HG03354 (cell line): ENCODE data around the gene NRARP.
"Not testable (repeated sequence)": the region's sequence is repeated elsewhere in the genome, so short reads cannot be mapped to it uniquely, and the experiment has no call there.

Experiments used
- ATAC-seq: cut with Tn5 transposase; IDR thresholded peaks from one replicate; pipeline ENCODE4 v1.9.1; 2021; ENCODE audit warnings: mild to moderate bottlenecking; ENCODE audit not compliant: unreplicated experiment, poor library complexity, severe bottlenecking

Gene NRARP, protein sequence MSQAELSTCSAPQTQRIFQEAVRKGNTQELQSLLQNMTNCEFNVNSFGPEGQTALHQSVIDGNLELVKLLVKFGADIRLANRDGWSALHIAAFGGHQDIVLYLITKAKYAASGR

GRCh38 chr9:137302118-137302448, at the start of gene NRARP:
Gene NRARP (minus strand): TSS chr9:137302271. CDS start chr9:137301928, 343 bp downstream.
- ATAC-seq, result peak; percentile 79

DNA sequence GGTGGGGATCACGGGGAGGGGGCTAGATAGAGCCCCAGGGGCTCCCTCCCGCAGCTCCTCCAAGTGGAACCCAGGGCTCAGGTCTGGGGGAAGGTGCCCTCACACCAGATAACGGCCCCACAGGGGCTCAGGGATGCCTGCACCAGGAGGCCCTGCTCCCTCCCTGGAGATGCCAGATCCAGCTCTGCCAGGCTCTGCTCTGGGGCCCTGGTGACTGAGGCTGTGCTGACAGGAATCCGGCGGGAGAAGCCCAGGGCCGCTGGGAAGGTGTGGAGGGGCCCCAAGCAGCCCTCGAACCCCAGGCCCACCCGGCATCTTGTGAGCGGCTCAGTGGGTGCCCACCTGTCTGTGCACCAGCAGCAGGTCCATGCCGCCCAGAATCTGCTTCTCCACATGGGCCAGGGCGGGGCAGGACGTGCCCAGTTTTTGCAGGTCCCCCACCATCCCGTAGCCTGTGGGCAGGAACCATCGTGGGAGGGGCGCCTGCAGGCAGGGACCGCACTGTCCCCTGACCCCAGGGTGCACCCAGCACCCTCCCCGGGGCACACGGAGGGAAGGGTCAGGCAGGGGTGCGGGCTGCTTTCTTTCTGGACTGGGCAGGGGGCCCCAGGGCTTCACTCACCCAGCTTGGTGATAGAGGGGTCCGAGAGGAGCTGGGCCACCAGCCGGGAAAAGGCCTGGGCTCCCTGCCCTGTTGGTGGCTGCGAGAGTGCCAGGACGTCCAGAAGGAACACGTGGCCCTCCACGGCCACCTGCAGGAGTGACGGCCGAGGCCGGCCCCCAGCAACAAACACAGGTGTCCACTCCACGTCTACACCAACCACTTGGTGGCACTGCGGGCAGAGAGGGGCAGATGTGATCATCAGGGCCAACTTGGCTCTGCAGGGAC, 48.9 kb upstream of the NRARP start:
- no peak for ATAC-seq

- ATAC-seq, result no peak
Measured at GRCh38 chr9:137349471-137350033, 47.5 kb upstream of the NRARP start.

GRCh38 chr9:137348769-137349470, 46.8 kb upstream of the NRARP start:
- ATAC-seq, result no peak

DNA sequence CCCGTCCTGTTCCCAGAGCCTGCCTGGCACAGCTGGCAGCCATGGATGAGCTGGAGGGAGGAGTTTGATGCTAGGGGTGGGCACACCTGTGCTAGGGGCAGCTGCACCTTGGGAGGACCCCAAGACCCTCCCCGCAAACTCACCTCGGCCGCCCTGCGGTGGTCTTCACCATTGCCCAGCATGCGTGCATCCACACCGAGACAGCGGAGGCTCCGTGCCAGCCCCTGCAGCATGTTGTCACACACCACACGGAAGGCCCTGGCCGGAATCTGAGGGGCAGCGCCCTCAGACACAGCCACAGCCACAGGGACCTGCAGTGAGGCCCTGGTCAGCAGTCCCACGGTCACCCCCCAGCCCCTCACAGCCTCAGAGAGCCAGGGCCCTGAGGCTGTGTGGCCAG, 45.9 kb upstream of the NRARP start:
- ATAC-seq, result no peak

DNA sequence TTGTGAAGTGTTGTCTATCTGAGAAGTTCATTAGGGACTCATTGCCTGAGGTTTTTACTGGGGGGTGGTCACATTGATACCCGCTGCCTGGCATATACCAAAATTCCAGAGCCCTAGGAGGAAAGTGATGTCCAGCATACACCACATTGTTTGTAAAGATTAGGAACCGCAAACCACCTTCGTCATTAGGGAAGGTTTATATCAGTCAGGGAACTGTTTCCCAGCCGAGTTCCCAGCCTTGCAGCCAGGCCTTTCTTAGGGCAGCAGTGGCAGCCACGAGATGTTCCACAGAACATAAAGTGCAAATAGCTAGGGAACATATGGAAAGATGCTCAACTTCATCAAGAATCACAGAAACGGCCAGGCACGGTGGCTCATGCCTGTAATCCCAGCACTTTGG, 40.4 kb upstream of the NRARP start:
- ATAC-seq, result no peak

DNA sequence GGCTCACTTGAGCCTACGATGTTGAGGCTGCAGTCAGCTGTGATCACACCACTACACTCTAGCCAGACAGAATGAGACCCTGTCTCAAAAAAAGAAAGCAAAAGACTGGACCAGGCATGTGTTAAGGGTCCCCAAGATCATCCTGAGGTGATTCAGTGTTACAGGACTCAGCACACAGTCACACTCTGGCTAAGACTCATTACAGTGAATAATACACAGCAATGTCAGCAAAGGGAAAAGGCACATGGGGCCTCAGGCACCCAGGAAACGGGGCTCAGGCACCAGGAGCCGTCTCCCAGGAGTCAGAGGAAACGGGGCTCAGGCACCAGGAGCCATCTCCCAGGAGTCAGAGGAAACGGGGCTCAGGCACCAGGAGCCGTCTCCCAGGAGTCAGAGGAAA, 39.2 kb upstream of the NRARP start:
- ATAC-seq, result no peak

DNA sequence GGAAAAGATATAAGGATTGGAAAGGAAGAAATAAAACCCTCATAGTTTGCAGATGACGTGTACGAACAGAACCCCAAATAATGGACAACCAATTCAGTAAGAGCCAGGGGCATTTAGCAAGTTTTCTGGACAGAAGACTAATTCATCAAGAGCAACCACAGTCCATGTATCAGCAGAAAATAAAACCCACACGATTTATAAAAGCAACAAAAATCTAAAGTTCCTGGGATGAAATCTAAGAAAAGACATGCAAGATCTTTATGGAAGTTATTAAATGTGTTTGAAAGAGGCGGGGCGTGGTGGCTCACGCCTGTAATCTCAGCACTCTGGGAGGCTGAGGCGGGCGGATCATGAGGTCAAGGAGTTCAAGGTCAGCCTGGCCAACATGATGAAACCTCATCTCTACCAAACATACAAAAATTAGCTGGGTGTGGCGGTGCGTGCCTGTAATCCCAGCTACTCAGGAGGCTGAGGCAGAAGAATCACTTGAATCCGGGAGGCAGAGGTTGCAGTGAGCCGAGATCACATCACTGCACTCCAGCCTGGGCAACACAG, 37.9 kb upstream of the NRARP start:
- not testable (repeated sequence) for ATAC-seq

DNA sequence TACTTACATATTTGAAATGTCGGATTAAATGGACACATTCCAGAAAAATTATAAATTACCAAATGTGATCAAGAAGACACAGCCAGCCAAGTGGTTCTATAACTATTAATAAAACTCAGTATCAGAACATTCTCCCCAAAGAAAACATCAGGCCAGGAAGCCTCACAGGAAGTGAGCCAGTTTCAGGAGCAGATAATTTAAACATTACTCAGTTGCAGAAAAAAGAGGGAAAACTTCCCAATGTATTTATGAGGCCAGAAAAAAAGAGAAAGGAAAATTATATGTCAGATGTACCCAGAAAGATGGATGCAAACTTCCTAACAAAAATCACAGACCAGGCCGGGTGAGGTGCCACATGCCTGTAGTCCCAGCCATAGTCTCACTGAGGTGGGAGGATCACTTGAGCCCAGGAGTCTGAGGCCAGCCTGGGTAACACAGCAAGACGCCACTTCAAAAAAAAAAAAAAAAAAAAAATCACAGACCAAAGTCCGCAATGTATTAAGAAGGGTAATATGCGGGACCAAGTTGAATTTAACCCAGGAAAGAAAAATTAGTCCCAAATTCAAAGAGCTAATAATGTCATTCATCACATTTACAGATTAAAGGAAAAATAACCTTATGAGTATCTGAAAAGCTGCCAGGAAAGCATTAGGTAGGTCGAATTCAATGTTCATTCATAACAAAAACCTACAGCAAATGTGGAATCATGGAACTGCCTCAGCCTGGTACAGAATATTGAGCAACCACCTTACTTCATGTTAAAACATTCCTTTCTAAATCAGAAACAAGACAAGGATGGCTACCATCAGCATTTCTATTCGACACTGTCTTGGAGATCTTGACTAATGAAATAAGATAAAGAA, 37.2 kb upstream of the NRARP start:
- ATAC-seq, result no peak

GRCh38 chr9:137336735-137337134, 34.7 kb upstream of the NRARP start:
- no peak for ATAC-seq

GRCh38 chr9:137333016-137333671, 31.1 kb upstream of the NRARP start:
- no peak for ATAC-seq

DNA sequence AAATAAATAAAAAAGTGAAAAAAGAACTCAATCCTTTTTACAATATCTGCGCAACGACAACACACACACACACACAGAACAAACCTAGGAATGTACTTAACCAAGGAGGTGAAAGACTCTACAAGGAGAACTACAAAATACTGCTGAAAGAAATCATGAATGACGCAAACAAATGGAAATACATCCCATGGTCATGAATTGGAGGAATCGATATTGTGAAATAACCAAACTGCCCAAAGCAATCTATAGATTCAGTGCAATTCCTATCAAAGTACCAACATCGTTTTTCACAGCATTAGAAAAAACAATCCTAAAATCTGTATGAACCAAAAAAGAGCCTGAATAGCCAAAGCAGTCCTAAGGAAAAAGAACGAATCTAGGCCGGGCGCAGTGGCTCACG, 29.9 kb upstream of the NRARP start:
- ATAC-seq, result no peak

DNA sequence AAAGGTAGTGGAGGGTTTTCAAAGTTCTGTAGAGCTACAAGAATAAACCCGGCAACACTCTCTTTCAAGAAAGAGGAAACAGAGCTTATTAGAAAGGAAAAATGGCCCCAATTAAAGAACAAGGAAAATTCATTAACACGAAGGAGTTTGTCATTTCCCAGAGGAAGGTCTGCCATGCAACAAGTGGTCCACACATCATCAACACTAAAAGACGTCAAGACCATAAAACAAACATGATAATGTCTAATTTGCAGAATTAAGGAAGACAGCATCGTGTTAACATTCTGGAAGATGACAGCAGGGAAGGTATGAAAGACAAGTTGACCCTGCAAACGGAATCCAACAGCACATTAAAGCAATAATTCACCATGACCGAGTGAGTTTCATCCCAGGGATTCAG, 28.6 kb upstream of the NRARP start:
- no peak for ATAC-seq

GRCh38 chr9:137329590-137329989, 27.5 kb upstream of the NRARP start:
- not testable (repeated sequence) for ATAC-seq

GRCh38 chr9:137327641-137328550, 25.8 kb upstream of the NRARP start:
- ATAC-seq, result not testable (repeated sequence)

GRCh38 chr9:137326445-137327065, 24.5 kb upstream of the NRARP start:
- ATAC-seq, result no peak

DNA sequence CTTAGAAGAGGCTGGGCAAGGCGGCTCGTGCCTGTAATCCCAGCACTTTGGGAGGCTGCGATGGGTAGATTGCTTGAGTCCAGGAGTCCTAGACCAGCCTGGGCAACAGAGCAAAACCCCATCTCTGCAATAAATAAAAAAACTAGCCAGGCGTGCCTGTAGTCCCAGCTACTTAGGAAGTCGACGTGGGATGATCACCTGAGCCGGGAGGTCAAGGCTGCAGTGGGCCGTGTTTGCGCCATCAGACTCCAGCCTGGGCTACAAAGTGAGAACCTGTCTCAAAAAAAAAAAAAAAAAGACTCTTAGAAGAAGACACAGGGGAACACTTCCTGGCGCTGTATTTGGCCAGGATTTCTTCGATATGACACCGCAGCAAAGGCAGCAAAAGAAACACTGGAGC, 23.7 kb upstream of the NRARP start:
- no peak for ATAC-seq

DNA sequence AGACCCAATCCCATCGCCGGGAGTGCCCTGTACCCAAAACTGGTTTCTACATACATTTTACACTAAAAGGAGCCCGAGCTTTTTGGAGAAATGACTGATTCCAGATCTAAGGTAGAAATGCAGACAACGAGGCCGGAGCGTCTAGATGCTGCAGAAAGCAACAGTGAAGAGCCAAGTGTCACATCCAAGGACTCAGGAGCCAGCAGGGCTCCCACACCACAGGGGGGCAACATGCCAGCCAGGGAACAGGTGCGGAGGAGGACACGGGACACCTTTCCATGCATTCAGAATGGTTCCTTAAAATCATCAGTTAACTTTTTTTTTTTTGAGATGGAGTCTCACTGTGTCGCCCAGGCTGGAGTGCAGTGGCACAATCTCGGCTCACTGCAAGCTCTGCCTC, 23.1 kb upstream of the NRARP start:
- ATAC-seq, result no peak
